K562 (cell line): ENCODE data around the gene TCEANC. TPM values are rescaled to one million over a fixed set of nuclear protein-coding genes. Genes with fewer than 3 reads are reported as not detected.

Source experiments
- ATAC-seq: fragments of 200-7000 bp; cut with Tn5 transposase; 3 replicates; pipeline ENCODE4 v1.9.1; 2020; ENCODE audit warnings: moderate library complexity
- BruUV-seq: library from RNA; stranded (reverse); fragments of 400-500 nt; replicated peaks from 2 replicates; lab custom pipeline; 2021; lab: Mats Ljungman, UMichigan
- CTCF ChIA-PET: fragments of 300-600 bp; formaldehyde crosslinking; extraction: SDS; loops from one replicate; lab custom pipeline; 2021; ENCODE audit warnings: low intra/inter-chr PET ratio; lab: Yijun Ruan, JAX
- POLR2A ChIA-PET: fragments of 300-600, 350-650 bp; sonication (Branson Sonifier 250); formaldehyde crosslinking; extraction: SDS; loops from one replicate; lab custom pipeline; 2021; ENCODE audit warnings: antibody characterized with exemption, inconsistent platforms; lab: Yijun Ruan, JAX
- DNase-seq, 4 experiments: peaks; one replicate each; pipeline versions ENCODE4 v3.0.0 to v3.0.0-alpha.2; 2011 to 2018; ENCODE audit warnings: low spot score in 3 of 4, mixed read lengths in 3 of 4; ENCODE audit errors: extremely low read depth in 1 of 4
- FAIRE-seq: peaks from 2 replicates; lab custom pipeline; 2011; peaks lifted over from hg19 to GRCh38; lab: Jason Lieb, UNC
- H2AFZ ChIP-seq: 2 replicates; pipeline ENCODE4 v1.6.0; 2011; ENCODE audit warnings: low read depth, low read length, control low read depth, inconsistent platforms
- H3K27ac ChIP-seq: fragments of 200-600 bp; 3 replicates; pipeline ENCODE4 v1.8.0; 2011; ENCODE audit warnings: low read depth, mild to moderate bottlenecking, control low read depth, inconsistent platforms, low read length, moderate library complexity, mixed read lengths; ENCODE audit errors: extremely low read depth
- H3K27me3 ChIP-seq, 2 experiments: fragments of 300-600 bp in 1 of 2; 2 replicates in 1 of 2; 3 replicates in 1 of 2; pipeline versions ENCODE4 v1.6.0 to v1.8.0; 2011; ENCODE audit warnings: inconsistent platforms in 2 of 2, low read length in 2 of 2, mild to moderate bottlenecking in 1 of 2, mixed read lengths in 1 of 2, moderate library complexity in 1 of 2; ENCODE audit not compliant: control insufficient read depth in 2 of 2, insufficient read depth in 2 of 2
- H3K36me3 ChIP-seq: fragments of 300-600 bp; 3 replicates; pipeline ENCODE4 v1.8.0; 2011; ENCODE audit warnings: mild to moderate bottlenecking, low read length, inconsistent platforms; ENCODE audit not compliant: control insufficient read depth, insufficient read depth
- H3K4me1 ChIP-seq, 2 experiments: fragments of 200-600 bp in 1 of 2; replicated peaks in 1 of 2; 2 replicates in 1 of 2; 3 replicates in 1 of 2; pipeline versions ENCODE4 v1.5.1 to v1.8.0; 2011; ENCODE audit warnings: inconsistent platforms in 2 of 2, low read length in 2 of 2, mild to moderate bottlenecking in 1 of 2, mixed read lengths in 1 of 2, moderate library complexity in 1 of 2; ENCODE audit not compliant: control insufficient read depth in 2 of 2, insufficient read depth in 2 of 2
- H3K4me2 ChIP-seq: 2 replicates; pipeline ENCODE4 v1.6.1; 2011; ENCODE audit warnings: low read length, control low read depth, inconsistent platforms, mixed read lengths; ENCODE audit not compliant: insufficient read depth
- H3K4me3 ChIP-seq: fragments of 200-600 bp; sonication (generic), shearing (Covaris generic); 2 replicates; pipeline ENCODE4 v1.5.1; 2016; ENCODE audit warnings: control low read depth, inconsistent platforms
- H3K79me2 ChIP-seq: fragments of 200-600 bp; 3 replicates; pipeline ENCODE4 v1.8.0; 2011; ENCODE audit warnings: low read length, inconsistent platforms; ENCODE audit not compliant: control insufficient read depth, insufficient read depth
- H3K9ac ChIP-seq, 2 experiments: 2 replicates each; pipeline versions ENCODE4 v1.6.0 to v1.6.1; 2011; ENCODE audit warnings: low read depth in 2 of 2, low read length in 2 of 2, control low read depth in 1 of 2, inconsistent platforms in 1 of 2, mild to moderate bottlenecking in 1 of 2, mixed read lengths in 1 of 2; ENCODE audit not compliant: insufficient read depth in 1 of 2
- H3K9me1 ChIP-seq: one replicate; pipeline ENCODE4 v1.6.0; 2011; ENCODE audit warnings: inconsistent platforms, mild to moderate bottlenecking, low read length, moderate library complexity; ENCODE audit not compliant: control insufficient read depth, insufficient read depth
- H3K9me3 ChIP-seq: replicated peaks from 2 replicates; pipeline ENCODE4 v1.5.1; 2011; ENCODE audit warnings: low read depth, low read length, inconsistent platforms; ENCODE audit not compliant: control insufficient read depth, insufficient read depth
- H4K20me1 ChIP-seq: replicated peaks from 2 replicates; pipeline ENCODE4 v1.6.1; 2011; ENCODE audit warnings: low read length, inconsistent platforms, mixed read lengths; ENCODE audit not compliant: control insufficient read depth, insufficient read depth
- BDP1 ChIP-seq: IDR thresholded peaks from 3 replicates; pipeline ENCODE4 v1.6.1; 2011; ENCODE audit not compliant: insufficient read length, insufficient read depth
- BRD4 ChIP-seq: fragments of 200-600 bp; sonication (generic); IDR thresholded peaks from 2 replicates; pipeline ENCODE4 v1.6.1; 2017; ENCODE audit warnings: inconsistent platforms
- CBX5 ChIP-seq: IDR thresholded peaks from 2 replicates; pipeline ENCODE4 v1.6.1; 2014; ENCODE audit warnings: low read depth, borderline replicate concordance
- CREM ChIP-seq: IDR thresholded peaks from 2 replicates; pipeline ENCODE4 v1.6.1; 2014; ENCODE audit warnings: antibody characterized with exemption, low read depth
- CUX1 ChIP-seq: fragments of 200-800 bp; sonication (Bioruptor generic); IDR thresholded peaks from 2 replicates; pipeline ENCODE4 v1.6.1; 2016; ENCODE audit warnings: missing genetic modification characterization, missing compliant biosample characterization
- EZH2 ChIP-seq: IDR thresholded peaks from 2 replicates; pipeline ENCODE4 v1.6.1; 2012; ENCODE audit warnings: low read depth, mild to moderate bottlenecking, inconsistent platforms, low read length, borderline replicate concordance
- FOXA1 ChIP-seq: fragments of 450-650 bp; IDR thresholded peaks from 2 replicates; pipeline ENCODE4 v1.6.1; 2016; ENCODE audit warnings: mild to moderate bottlenecking, borderline replicate concordance
- HMG20B ChIP-seq: fragments of 250-450 bp; sonication (Bioruptor Pico); IDR thresholded peaks from 2 replicates; pipeline ENCODE4 v1.5.0; 2021; ENCODE audit warnings: mild to moderate bottlenecking
- MAFK ChIP-seq: IDR thresholded peaks from 2 replicates; pipeline ENCODE4 v1.6.1; 2011; ENCODE audit warnings: low read length, improper control_type of control experiment
- MCM3 ChIP-seq: fragments of 450-650 bp; IDR thresholded peaks from 2 replicates; pipeline ENCODE4 v1.6.1; 2016
- MCM5 ChIP-seq: fragments of 450-650 bp; IDR thresholded peaks from 2 replicates; pipeline ENCODE4 v1.6.1; 2016; ENCODE audit warnings: low read depth
- NCOA4 ChIP-seq: fragments of 450-650 bp; IDR thresholded peaks from 2 replicates; pipeline ENCODE4 v1.6.1; 2018; ENCODE audit warnings: mild to moderate bottlenecking; ENCODE audit not compliant: partially characterized antibody
- NR2F6 ChIP-seq: fragments of 450-650 bp; formaldehyde crosslinking; IDR thresholded peaks from 2 replicates; pipeline ENCODE4 v1.4.0; 2020; ENCODE audit warnings: mild to moderate bottlenecking
- PTBP1 ChIP-seq: fragments of 200-400 bp; formaldehyde crosslinking; IDR thresholded peaks from 2 replicates; pipeline ENCODE4 v1.6.1; 2017; ENCODE audit warnings: low read depth, low read length
- PYGO2 ChIP-seq: fragments of 450-650 bp; IDR thresholded peaks from 2 replicates; pipeline ENCODE4 v1.6.1; 2016; ENCODE audit warnings: mild to moderate bottlenecking, missing genetic modification characterization, moderate library complexity, missing compliant biosample characterization
- TAF15 ChIP-seq: fragments of 200-400 bp; formaldehyde crosslinking; IDR thresholded peaks from 2 replicates; pipeline ENCODE4 v1.6.1; 2017; ENCODE audit warnings: mild to moderate bottlenecking, low read depth, low read length, moderate library complexity
- TEAD1 ChIP-seq, 2 experiments: fragments of 450-650 bp in 1 of 2; sonication (generic) in 1 of 2; formaldehyde crosslinking; IDR thresholded peaks; 2 replicates each; pipeline versions ENCODE4 v1.4.0 to v1.8.0; 2020 to 2022; ENCODE audit warnings: mild to moderate bottlenecking in 2 of 2, missing genetic modification reagents in 1 of 2
- YY1 ChIP-seq, 3 experiments: IDR thresholded peaks; 2 replicates each; pipeline ENCODE4 v1.6.1; 2011; ENCODE audit warnings: low read length in 2 of 3, mild to moderate bottlenecking in 2 of 3, moderate library complexity in 2 of 3, borderline replicate concordance in 1 of 3, control low read depth in 1 of 3, low read depth in 1 of 3; ENCODE audit not compliant: insufficient read depth in 3 of 3, insufficient replicate concordance in 2 of 3, control insufficient read depth in 1 of 3, insufficient read length in 1 of 3; ENCODE audit errors: extremely low read depth in 1 of 3
- ZNF778 ChIP-seq: fragments of 450-650 bp; formaldehyde crosslinking; IDR thresholded peaks from 2 replicates; pipeline ENCODE4 v1.4.0; 2020; ENCODE audit warnings: mild to moderate bottlenecking, moderate library complexity
- in situ Hi-C: fragments of 300-500 bp; cut with MboI; formaldehyde crosslinking; loops from 4 replicates; pipeline ENCODE4 v1.15.0; 2018; ENCODE audit warnings: inconsistent platforms, mixed read lengths
- intact Hi-C: fragments of 100-400 bp; cut with micrococcal nuclease; formaldehyde crosslinking; loops from 2 replicates; pipeline ENCODE4 v1.14.2; 2022
- polyA plus RNA-seq, 8 experiments: library from polyadenylated mRNA; depleted of rRNA in 4 of 8; stranded (reverse) in 5 of 8; unstranded in 3 of 8; fragments of >200 nt; fragmentation: Nextera tagmentation in 2 of 8; fragmentation: Illumina TruSeq in 1 of 8; extraction: Ambion mirVana in 2 of 8; extraction: Trizol in 1 of 8; gene quantifications; 2 replicates each; pipeline versions ENCODE4 v1.2.1 to v1.2.3, GENCODE V29; 2011 to 2014; ENCODE audit warnings: inconsistent platforms in 1 of 8, missing spikeins in 1 of 8
- total RNA-seq, 7 experiments: library from RNA; depleted of rRNA in 6 of 7; stranded (reverse); fragments of >200 nt in 6 of 7; fragmentation: Illumina TruSeq in 2 of 7; extraction: Trizol in 2 of 7; gene quantifications; 2 replicates each; pipeline versions ENCODE4 v1.2.1 to v1.2.3, GENCODE V29; 2011 to 2021; ENCODE audit warnings: low replicate concordance in 1 of 7

TCEANC gene
- total and polyA plus RNA-seq, 9 of the 15 experiments (the other 6 are each of a cell fraction or from before 2014, with no cell fraction given) = 1.2 to 2.8 (median 2.0) TPM

DNA sequence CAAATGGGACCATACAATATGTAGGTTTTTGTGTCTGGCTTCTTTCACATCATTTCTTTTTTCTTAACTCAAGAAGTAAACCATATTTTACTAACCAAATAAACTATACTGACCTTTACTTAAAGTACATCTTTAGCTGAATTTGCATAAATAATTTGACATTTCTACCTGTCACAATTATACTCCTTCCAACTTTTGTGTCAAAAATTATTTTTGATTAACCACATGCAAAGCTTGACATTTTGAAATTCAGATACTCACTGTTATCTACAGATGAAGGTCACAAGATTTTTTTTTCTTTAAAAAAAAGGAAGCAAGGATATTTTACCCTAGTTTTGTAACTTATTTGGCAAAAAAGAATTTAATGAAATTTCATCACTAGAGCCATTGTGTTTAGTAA, 23.9 kb downstream of the TCEANC start:
- no peak overlapping the region for H3K27ac ChIP-seq
- H3K4me3 ChIP-seq = no peak overlapping the region
- no peaks in the 10 kb centered on the region for H3K9me1 ChIP-seq
- no peak for FAIRE-seq
- no peaks in the 10 kb centered on the region for H3K9me3 ChIP-seq
- no peaks in the 10 kb centered on the region for H3K36me3 ChIP-seq
- no peaks in the 10 kb centered on the region for H3K27me3 ChIP-seq
- H3K79me2 ChIP-seq = no peaks in the 10 kb centered on the region
- BruUV-seq = no TSS peak
- CTCF ChIA-PET = no interaction called here
- no peak for ATAC-seq
- no peak overlapping the region for H3K4me2 ChIP-seq
- POLR2A ChIA-PET = no interaction called here
- TF ChIP-seq MCM5 (no peak), CREM (no peak), CUX1 (no peak), MAFK (no peak), NCOA4 (no peak), CBX5 (no peak), BRD4 (no peak), TEAD1 (CRISPR knock-in tag; IDR thresholded peaks at IDR 0.05) (no peak), FOXA1 (no peak), PYGO2 (tag) (no peak), YY1 (IDR thresholded peaks at IDR 0.05; ENCODE audit: borderline replicate concordance in 1 of 3, control insufficient read depth in 1 of 3, extremely low read depth in 1 of 3, insufficient read depth in 3 of 3, insufficient read length in 1 of 3, insufficient replicate concordance in 2 of 3, low read depth in 1 of 3, low read length in 2 of 3) (no peak), EZH2 (no peak), PTBP1 (no peak), TAF15 (no peak), NR2F6 (CRISPR knock-in tag) (no peak), MCM3 (no peak), BDP1 (no peak), ZNF778 (no peak), HMG20B (CRISPR knock-in tag) (no peak)
- DNase-seq = no peak
- in situ Hi-C loops = no loop called here
- H3K4me1 ChIP-seq = no peaks in the 10 kb centered on the region
- H4K20me1 ChIP-seq = no peaks in the 10 kb centered on the region
- no peak overlapping the region for H3K9ac ChIP-seq
- intact Hi-C loops = no loop called here
- no peak overlapping the region for H2AFZ ChIP-seq
